ENCODE data around the gene VMAC. TPM values are rescaled to one million over a fixed set of nuclear protein-coding genes. Genes with fewer than 3 reads are reported as not detected.

VMAC gene
- total and polyA plus RNA-seq, 2 of the 8 experiments (the other 6 are each of a cell fraction or from before 2014, with no cell fraction given): 1.3 to 2.2 TPM

- peak; percentile 96 for TF ChIP-seq PHF8 (conservative IDR thresholded peaks at IDR 0.05; ENCODE audit: low read depth, low read length)
- TF ChIP-seq TBP (IDR thresholded peaks at IDR 0.05; ENCODE audit: low read depth, low read length): peak; percentile 56
- no peak for TF ChIP-seq RNF2 (IDR thresholded peaks at IDR 0.05; ENCODE audit: borderline replicate concordance, low read depth, low read length, missing control alignments, poor library complexity, severe bottlenecking)
- peak; percentile 82 for TF ChIP-seq YY1 (IDR thresholded peaks at IDR 0.05; ENCODE audit: low read depth, low read length)
- peak; percentile 97 for TF ChIP-seq ASH2L (IDR thresholded peaks at IDR 0.05; ENCODE audit: low read length)
- peak; percentile 74 for TF ChIP-seq TAF1 (IDR thresholded peaks at IDR 0.05; ENCODE audit: low read depth, low read length)
Observed at GRCh38 chr19:5903624-5904351, 884 bp upstream of the VMAC start, which contains the start of gene NDUFA11 (continued).
